ENCODE data around the gene MCM10. TPM values are rescaled to one million over a fixed set of nuclear protein-coding genes. Genes with fewer than 3 reads are reported as not detected.

The MCM10 gene
- total and polyA plus RNA-seq, 2 of the 4 experiments (the other 2 are of a cell fraction), result 5.4 to 11.8 TPM

DNA sequence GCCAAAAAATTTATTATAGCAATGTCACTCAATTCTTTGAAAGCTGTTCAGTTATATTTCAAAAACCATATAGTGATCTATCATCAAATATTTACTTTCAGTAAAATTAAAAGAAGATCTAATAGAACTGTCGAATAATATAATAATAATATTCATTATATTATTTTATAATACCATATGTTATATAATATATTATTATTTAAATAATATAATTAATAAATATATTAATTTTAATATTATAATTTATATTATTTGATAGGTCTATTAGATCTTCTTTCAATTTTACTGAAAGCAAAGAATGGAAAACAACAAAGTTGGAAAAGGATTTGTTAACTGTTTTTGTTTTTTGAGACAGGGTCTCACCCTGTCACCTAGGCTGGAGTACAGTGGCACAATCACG is 95.3 kb downstream of the MCM10 start:
- H2BK120ac ChIP-seq (ENCODE audit: low read depth, low read length), result no peak overlapping the region
- in situ Hi-C loops (cut with MboI; ENCODE audit: low sequenced_read_pairs) (no loop called here), intact Hi-C loops (cut with micrococcal nuclease) (no loop called here), dilution Hi-C loops (cut with HindIII; ENCODE audit: low sequenced_read_pairs, unreplicated experiment) (no loop called here)
- H3K4me3 ChIP-seq (ENCODE audit: insufficient read depth, low read depth, low read length), result no peak overlapping the region
- no peak overlapping the region for H2AK9ac ChIP-seq (replicated peaks; ENCODE audit: low read depth, low read length, poor library complexity)
- TF ChIP-seq CEBPB (IDR thresholded peaks at IDR 0.05; ENCODE audit: low read depth, low read length) (no peak), POLR2A (IDR thresholded peaks at IDR 0.05; ENCODE audit: low read depth, low read length) (no peak), BHLHE40 (IDR thresholded peaks at IDR 0.05; ENCODE audit: low read depth, low read length) (no peak), NFE2L2 (IDR thresholded peaks at IDR 0.05; ENCODE audit: low read depth, low read length) (no peak), RCOR1 (IDR thresholded peaks at IDR 0.05; ENCODE audit: insufficient replicate concordance, low read length) (no peak), RFX5 (IDR thresholded peaks at IDR 0.05; ENCODE audit: low read depth, low read length) (no peak), MXI1 (IDR thresholded peaks at IDR 0.05; ENCODE audit: borderline replicate concordance, low read depth, low read length) (no peak), CHD1 (IDR thresholded peaks at IDR 0.05; ENCODE audit: low read depth, low read length) (no peak), SMC3 (IDR thresholded peaks at IDR 0.05; ENCODE audit: low read depth, low read length) (no peak), MAZ (IDR thresholded peaks at IDR 0.05; ENCODE audit: borderline replicate concordance, low read depth, low read length) (no peak)
- TF ChIP-seq, protein P1, sequence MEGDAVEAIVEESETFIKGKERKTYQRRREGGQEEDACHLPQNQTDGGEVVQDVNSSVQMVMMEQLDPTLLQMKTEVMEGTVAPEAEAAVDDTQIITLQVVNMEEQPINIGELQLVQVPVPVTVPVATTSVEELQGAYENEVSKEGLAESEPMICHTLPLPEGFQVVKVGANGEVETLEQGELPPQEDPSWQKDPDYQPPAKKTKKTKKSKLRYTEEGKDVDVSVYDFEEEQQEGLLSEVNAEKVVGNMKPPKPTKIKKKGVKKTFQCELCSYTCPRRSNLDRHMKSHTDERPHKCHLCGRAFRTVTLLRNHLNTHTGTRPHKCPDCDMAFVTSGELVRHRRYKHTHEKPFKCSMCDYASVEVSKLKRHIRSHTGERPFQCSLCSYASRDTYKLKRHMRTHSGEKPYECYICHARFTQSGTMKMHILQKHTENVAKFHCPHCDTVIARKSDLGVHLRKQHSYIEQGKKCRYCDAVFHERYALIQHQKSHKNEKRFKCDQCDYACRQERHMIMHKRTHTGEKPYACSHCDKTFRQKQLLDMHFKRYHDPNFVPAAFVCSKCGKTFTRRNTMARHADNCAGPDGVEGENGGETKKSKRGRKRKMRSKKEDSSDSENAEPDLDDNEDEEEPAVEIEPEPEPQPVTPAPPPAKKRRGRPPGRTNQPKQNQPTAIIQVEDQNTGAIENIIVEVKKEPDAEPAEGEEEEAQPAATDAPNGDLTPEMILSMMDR (conservative IDR thresholded peaks at IDR 0.05; ENCODE audit: low read depth, low read length), result no peak
- DNase-seq (no peak), ATAC-seq (ENCODE audit: low read depth) (no peak)
- POLR2A ChIA-PET (ENCODE audit: unreplicated experiment), result no interaction called here
- H4K8ac ChIP-seq (ENCODE audit: low read depth in 2 of 2, low read length in 2 of 2), result no peak overlapping the region
- H3K4me2 ChIP-seq (ENCODE audit: low read depth, low read length), result no peak overlapping the region
- BruUV-seq (replicated peaks), result no TSS peak
- no peak overlapping the region for H2AK5ac ChIP-seq (ENCODE audit: low read depth, low read length)
- no peak overlapping the region for H3K27ac ChIP-seq (ENCODE audit: insufficient read depth, low read length)
- H3K9me3 ChIP-seq (ENCODE audit: control insufficient read depth, insufficient read depth, low read length), result no peaks in the 10 kb centered on the region
- no peak overlapping the region for H3K14ac ChIP-seq (replicated peaks; ENCODE audit: low read depth, low read length)
- no peaks in the 10 kb centered on the region for H3K9me1 ChIP-seq (ENCODE audit: insufficient read depth, low read length)
- no peak overlapping the region for H3K9ac ChIP-seq (ENCODE audit: low read depth, low read length)
- no peaks in the 10 kb centered on the region for H4K20me1 ChIP-seq (ENCODE audit: insufficient read depth, low read length)
- H3K27me3 ChIP-seq (ENCODE audit: control insufficient read depth, insufficient read depth, low read length), result peaks cover 6% of the 10 kb centered on the region
- H3K23ac ChIP-seq (ENCODE audit: low read depth, low read length), result no peak overlapping the region
- no peak overlapping the region for H3K4ac ChIP-seq (ENCODE audit: low read depth, low read length)
- H3K4me1 ChIP-seq (ENCODE audit: control insufficient read depth, insufficient read depth, low read length), result no peaks in the 10 kb centered on the region
- no peak overlapping the region for H2BK15ac ChIP-seq (ENCODE audit: low read depth, low read length)
- no peak overlapping the region for H4K91ac ChIP-seq (ENCODE audit: insufficient read depth, low read depth, low read length)
- H3K18ac ChIP-seq (ENCODE audit: low read depth, low read length), result no peak overlapping the region
- no peak overlapping the region for H2BK20ac ChIP-seq (ENCODE audit: low read depth, low read length)
- H3K79me1 ChIP-seq (ENCODE audit: low read depth in 1 of 2, low read length in 2 of 2), result no peaks in the 10 kb centered on the region
- WGBS, 2 experiments (ENCODE audit: extremely low coverage in 2 of 2, insufficient read length in 1 of 2), result no CpG with 5 or more reads among the region's 2 CpGs
- H3K56ac ChIP-seq (ENCODE audit: extremely low read depth, insufficient read depth, low read length), result no peak overlapping the region
- H4K5ac ChIP-seq (ENCODE audit: low read depth, low read length), result no peak overlapping the region
- no peak overlapping the region for H2AFZ ChIP-seq (replicated peaks; ENCODE audit: low read length, poor library complexity)
- H2BK5ac ChIP-seq (ENCODE audit: low read depth, low read length, poor library complexity, severe bottlenecking), result no peak overlapping the region
- no peaks in the 10 kb centered on the region for H3K36me3 ChIP-seq (ENCODE audit: control insufficient read depth, insufficient read depth, low read length)
- CTCF ChIA-PET, result no interaction called here

Measured in IMR-90 (cell line).